GM19468 (cell line): Measurements from ENCODE around the gene MRPL51.

ENCODE experiments used
- ATAC-seq: cut with Tn5 transposase; IDR thresholded peaks from one replicate; pipeline ENCODE4 v1.9.1; 2021; ENCODE audit warnings: mild to moderate bottlenecking, moderate library complexity, moderate number of reproducible peaks; ENCODE audit not compliant: unreplicated experiment; ENCODE audit errors: extremely low read depth

Gene MRPL51

DNA sequence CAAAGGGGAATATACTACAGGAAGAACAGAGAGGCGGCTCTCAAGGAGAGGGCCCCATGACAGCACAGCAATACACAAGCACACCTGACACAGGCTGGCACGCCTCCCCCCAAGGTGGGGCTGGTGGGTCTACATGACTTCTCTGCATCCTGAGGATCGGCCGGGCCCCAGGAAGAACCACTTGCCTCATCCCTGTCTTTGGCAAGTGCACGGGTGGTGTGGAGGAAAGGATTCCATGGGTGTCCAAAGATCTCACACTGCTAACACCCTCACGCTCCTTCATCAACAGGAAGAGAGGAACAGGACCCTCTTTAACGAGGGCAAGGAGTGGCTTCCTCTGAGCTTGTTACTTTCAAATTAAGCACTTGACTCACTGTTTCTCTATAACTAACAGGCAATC, 29.8 kb downstream of the MRPL51 start:
- ATAC-seq, result no peak

DNA sequence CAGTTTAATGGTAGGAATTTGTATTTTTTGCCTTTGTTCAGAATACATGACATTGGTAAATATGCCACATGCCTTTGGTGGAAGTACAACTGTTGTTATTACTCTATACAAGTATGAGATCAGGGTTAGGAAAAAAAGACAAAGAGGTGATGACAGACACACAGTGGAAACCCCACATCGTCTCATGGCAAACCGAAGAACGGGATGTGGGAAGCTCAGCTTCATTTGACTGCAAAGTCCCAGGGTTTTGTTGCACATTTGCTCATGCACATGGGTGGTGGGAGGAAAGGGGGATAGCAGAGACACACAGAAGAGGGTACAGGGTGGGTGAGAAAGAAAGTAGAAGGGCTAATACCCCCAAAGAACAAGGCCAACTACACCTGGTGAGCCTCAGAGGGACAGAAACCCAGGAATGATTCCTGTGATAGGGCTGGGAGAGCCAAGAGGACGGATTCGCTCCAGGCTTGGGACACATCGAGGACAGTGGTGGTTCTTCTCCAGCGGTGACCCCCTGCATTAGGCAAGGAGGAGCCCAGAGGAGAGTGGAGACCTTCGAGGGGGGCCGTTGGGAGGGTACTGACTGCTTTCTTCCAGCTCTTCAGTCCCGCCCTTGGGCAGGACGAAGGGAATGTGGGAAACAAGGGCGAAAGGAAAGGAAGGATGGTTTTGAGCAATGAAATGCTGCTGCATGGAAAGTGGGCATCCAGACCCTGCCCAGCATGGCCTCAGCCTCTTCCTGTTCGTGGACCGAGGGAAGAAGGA, 30.6 kb downstream of the MRPL51 start:
- no peak for ATAC-seq

- ATAC-seq, result peak; percentile 54
Observed at GRCh38 chr12:6461401-6462233, 31.4 kb downstream of the MRPL51 start.

DNA sequence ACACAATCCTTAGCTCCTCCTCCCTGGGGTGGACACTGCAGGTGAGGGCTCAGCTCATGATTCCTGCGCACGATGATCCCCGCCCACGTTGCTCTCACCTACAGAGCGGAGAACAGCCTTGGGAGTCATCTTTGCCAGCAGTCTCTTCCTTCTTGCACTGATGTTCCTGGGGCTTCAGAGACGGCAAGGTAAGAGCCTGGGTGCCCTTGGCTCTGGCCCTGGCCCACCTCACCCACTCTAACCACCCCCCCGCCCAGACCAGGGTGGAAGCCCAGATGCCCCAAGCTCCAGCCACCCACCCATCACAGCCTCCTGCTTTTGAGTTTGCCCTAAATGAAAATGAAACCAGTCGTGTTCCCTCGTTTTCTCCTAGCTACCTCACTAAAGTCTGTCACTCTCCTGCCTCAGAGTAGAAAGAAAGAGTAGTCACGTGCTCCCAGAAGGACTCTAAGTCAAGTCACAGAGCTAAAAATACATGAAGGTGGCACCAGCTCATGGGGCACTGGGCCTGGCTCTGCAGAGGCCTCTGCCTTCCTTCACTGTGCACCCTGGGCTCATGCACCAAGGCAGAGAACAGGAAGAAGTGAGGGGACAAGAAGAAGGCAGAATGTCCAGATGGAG, 32.2 kb downstream of the MRPL51 start:
- ATAC-seq, result no peak

DNA sequence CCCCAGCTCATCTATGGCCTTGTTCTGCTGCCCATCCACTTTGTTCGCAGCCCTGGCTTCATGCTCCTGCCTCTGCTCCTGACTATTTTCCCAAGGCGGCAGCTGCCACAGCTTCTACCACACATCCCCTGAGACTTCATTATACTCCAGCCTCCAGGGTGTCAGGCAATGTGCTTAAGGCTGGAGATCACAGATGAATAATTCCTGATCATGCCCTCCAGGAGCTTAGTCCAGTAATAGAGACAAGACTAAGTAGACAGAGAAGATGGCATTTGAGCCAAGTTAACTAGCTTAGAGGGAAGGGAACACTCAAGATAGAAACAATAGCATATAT, 34.1 kb downstream of the MRPL51 start:
- ATAC-seq, result no peak

DNA sequence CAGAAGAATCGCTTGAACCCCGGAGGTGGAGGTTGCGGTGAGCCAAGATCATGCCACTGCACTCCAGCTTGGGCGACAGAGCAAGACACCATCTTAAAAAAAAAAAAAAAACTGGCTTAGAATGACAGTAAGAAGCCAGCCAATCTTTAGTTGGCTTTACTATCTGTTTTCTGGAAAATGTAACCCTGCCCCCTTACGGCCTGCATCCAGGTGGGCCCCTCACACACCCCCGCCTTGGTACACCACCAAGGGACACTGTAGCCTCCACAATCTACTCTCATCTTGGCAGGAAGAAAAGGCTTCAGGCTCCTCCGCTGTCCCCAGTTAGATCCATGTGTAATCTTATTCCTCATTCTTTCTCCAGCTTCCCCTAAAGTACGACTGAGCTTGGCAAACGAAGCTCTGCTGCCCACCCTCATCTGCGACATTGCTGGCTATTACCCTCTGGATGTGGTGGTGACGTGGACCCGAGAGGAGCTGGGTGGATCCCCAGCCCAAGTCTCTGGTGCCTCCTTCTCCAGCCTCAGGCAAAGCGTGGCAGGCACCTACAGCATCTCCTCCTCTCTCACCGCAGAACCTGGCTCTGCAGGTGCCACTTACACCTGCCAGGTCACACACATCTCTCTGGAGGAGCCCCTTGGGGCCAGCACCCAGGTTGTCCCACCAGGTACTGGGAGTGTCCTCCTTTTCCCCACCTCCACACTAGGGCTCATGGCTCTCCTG, 34.6 kb downstream of the MRPL51 start:
- ATAC-seq, result no peak

DNA sequence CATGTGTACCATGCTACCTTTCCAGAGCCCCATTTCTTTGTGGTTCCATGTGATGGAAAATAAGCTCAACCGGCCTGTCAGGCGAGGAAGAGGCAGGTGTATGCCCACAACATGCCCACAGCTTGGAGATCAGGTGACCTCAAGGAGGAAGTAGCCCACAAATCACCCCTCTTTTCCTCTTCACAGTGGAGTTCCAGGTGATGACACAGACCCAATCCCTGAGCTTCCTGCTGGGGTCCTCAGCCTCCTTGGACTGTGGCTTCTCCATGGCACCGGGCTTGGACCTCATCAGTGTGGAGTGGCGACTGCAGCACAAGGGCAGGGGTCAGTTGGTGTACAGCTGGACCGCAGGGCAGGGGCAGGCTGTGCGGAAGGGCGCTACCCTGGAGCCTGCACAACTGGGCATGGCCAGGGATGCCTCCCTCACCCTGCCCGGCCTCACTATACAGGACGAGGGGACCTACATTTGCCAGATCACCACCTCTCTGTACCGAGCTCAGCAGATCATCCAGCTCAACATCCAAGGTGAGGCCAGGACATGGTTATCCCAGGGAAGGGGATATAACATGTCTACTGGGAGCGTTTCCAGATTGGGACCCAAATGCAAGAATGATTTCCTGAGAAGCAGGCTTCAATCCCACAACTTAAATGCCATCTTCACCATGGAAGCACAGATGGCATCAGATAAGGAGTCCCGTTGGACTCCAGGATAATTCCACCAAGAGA, 35.7 kb downstream of the MRPL51 start:
- no peak for ATAC-seq

DNA sequence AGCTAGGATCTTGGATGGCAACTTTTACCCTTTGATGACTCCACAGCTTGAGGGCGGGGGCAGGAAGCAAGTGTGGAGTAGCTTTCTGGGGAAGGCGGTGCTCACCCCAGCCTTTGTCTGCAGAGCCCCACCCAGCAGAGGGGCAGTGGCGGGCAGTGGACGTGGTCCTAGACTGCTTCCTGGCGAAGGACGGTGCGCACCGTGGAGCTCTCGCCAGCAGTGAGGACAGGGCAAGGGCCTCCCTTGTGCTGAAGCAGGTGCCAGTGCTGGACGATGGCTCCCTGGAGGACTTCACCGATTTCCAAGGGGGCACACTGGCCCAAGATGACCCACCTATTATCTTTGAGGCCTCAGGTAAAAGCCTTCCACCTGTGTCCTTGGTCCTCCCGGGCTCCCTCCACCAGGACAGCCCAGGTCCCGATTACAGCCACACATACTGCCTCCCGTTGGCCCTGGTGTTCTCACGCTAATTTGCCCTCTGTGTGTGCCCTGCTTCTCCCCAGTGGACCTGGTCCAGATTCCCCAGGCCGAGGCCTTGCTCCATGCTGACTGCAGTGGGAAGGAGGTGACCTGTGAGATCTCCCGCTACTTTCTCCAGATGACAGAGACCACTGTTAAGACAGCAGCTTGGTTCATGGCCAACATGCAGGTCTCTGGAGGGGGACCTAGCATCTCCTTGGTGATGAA, 40.0 kb downstream of the MRPL51 start:
- ATAC-seq, result no peak

- no peak for ATAC-seq
Observed at GRCh38 chr12:6452245-6452943, 40.7 kb downstream of the MRPL51 start.

DNA sequence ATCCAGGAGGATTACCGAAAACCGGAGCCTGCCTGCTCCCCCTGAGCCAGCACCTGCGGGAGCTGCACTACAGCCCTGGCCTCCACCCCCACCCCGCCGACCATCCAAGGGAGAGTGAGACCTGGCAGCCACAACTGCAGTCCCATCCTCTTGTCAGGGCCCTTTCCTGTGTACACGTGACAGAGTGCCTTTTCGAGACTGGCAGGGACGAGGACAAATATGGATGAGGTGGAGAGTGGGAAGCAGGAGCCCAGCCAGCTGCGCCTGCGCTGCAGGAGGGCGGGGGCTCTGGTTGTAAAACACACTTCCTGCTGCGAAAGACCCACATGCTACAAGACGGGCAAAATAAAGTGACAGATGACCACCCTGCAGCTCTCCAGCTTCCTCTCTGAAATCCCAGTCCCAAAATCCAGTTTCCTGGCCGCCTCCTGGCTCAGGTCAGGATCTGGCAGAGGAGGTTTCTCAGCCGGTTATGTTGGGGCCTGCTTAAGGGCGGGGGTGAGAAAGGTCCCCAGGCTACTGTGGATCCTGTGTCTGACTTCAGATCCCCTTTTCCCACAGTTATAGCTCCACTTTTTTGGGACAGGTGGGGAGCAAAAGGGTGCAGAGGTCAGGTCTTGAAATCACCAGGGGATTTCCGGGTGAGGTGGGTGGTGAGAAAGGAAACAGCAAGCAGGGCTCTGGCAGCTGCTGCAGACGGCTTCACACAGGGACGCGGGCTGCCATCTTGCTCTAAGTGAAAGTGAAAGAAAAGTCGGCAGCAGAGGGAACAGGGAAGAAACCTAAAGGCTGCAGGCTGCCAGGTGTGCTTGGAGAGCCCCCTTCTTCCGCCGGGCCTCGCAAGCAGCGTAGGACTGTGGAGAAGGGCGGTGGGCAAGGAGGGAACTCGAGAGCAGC, 41.5 kb downstream of the MRPL51 start, which contains the start of gene TAPBPL:
Gene TAPBPL, plus strand, starts transcription at position 695 of the 897 bp plus-strand sequence. CDS start 207 bp downstream, outside the sequence.
- no peak for ATAC-seq

- no peak for ATAC-seq
Observed at GRCh38 chr12:6450869-6451347, 42.2 kb downstream of the MRPL51 start.

DNA sequence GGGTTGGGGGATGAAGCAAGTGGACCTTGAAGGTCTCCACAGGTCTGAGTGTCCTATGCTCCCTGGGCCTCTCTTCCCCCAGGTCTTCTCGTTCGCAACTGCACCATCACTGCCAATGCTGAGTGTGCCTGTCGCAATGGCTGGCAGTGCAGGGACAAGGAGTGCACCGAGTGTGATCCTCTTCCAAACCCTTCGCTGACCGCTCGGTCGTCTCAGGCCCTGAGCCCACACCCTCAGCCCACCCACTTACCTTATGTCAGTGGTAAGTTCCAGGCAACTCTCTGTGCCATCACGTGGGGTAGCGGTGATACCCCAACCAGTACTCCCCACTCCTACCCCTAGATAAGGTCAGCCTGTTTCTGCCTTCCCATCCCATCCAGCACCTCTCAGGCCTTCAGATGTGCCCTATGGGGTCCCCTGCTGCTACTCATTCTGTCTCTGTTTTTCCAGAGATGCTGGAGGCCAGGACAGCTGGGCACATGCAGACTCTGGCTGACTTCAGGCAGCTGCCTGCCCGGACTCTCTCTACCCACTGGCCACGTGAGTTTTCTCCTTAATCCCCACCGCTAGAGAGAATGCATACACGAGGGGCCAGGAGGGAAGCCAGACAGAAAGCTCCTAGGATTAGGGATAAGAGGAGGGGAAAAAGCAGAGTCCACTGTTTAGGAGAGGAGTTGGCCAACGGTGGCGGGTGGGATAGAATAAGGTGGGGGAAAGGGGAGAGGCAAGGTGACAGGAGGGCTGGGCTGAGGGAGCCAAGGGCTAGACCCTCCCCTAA, 42.8 kb downstream of the MRPL51 start:
- ATAC-seq, result no peak

GRCh38 chr12:6444704-6445688, 48.1 kb downstream of the MRPL51 start, which contains the start of gene CD27:
Gene CD27, plus strand, starts transcription at chr12:6444955. Its CDS starts 141 bp downstream, at chr12:6445096.
- ATAC-seq, result no peak

- ATAC-seq, result no peak
Observed at GRCh38 chr12:6444031-6444430, 49.0 kb downstream of the MRPL51 start.

GRCh38 chr12:6443361-6443983, 49.6 kb downstream of the MRPL51 start:
- no peak for ATAC-seq
